HCEC 1CT (cell line): ENCODE results near the gene SDK2.

Experiments used
- DNase-seq: peaks from one replicate; pipeline ENCODE4 v3.0.0-alpha.2; 2017

SDK2 gene

DNA sequence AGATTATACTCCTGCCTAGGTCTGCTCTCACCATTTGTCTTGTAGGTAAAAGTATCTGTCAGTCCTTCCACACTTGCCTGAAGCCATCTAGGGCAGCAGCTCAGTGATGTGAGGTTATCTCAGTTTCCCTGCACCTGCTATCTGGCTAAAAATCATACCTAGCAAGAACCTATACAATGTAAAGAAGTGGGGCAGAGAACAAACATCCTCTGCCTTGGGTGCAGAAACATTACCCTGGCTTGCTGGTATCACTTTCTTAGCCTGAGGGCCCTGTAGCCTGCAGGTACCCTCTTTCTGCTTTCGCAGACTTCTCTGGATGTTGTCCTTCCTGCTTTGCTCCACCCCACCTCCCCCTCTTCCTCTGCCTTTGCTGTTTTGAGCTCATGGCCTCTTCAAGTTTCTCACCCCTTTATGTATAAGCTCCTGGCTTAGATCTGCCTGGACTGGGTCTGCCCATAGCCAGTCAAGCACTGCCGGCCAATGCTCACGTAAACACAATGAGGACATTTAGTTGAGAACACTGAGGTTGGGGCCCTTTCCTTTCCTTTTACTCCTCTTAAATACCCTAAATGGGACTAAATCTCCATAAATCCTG lies 8.7 kb upstream of the SDK2 start:
- DNase-seq: no peak

DNA sequence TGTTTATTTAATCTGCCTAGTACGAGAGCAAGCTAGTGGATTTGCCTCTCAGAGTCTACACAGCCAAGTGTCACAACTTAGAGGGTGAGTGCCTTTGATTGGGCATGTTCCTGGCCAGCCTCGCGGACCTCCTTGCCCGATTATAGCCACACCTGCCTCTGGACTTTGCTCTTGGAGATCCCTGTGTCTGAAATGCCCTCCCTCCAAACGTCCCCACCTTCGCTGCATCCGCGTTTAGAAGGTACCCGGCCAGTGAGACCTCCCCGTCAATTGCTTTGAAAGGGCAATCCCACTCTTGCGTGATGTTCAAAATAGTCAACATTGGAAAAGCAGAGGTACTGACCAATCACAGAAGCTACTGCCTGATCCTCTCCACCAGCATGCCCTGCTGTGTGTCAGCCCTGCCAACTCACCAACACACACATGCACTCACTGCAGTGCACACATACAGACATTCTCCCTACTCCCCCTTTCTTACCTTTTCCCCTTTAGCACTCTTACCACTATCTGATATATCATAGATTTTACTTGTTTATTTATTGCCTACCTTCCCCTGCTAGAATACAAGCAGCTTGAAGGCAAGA lies 6.5 kb upstream of the SDK2 start:
- no peak for DNase-seq

DNA sequence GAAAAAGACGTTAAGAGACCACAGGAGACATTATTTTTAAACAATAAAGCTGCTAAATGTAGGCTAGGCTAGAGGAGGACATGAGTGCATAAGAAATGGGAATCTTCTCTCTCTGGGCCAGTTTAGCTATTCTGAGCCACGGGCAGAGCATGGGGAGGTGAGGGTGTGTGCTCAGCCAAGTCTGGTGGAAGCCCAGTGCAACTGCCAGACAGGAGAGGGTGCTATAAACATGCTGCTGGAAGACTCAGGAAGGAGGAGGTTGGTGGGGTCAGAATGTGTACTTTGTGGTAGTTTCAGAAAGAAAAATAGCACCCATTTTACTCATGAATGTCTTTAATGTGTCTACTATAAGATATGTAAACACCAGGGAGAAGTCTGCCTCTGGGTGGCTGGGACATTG lies 5.9 kb upstream of the SDK2 start:
- DNase-seq: no peak

DNA sequence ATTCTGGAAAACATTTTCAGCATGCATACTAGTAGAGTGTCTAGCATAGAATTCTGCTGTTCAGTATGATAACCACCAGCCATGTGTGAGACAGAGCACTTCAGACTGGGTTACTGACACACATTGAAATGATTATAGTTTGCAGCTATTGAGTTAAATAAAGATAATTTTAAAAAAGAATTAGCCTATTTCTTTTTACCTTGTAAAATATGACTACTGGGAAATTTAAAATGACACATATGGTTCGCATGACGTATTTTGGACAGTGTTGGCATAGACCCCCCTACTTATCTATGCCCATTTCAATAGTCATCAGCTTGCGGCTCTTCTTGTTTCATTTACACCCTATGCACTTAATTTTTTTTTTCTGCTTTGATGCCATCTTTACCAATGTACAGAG lies 4.7 kb upstream of the SDK2 start:
- DNase-seq: no peak

DNA sequence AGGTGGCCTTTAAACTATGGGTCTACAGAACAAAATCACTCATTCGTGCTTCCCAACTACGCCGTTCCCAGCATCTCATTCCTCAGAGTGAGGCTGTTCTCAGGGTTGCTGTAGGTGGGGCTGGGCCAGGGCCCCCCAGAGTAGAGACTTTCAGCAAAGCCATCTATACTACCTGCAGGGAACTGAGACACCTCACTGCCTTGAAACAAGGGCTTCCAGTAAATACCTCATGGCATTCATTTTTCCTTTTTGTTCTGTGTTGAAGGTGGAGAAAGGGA lies 4.2 kb upstream of the SDK2 start:
- DNase-seq: no peak

DNA sequence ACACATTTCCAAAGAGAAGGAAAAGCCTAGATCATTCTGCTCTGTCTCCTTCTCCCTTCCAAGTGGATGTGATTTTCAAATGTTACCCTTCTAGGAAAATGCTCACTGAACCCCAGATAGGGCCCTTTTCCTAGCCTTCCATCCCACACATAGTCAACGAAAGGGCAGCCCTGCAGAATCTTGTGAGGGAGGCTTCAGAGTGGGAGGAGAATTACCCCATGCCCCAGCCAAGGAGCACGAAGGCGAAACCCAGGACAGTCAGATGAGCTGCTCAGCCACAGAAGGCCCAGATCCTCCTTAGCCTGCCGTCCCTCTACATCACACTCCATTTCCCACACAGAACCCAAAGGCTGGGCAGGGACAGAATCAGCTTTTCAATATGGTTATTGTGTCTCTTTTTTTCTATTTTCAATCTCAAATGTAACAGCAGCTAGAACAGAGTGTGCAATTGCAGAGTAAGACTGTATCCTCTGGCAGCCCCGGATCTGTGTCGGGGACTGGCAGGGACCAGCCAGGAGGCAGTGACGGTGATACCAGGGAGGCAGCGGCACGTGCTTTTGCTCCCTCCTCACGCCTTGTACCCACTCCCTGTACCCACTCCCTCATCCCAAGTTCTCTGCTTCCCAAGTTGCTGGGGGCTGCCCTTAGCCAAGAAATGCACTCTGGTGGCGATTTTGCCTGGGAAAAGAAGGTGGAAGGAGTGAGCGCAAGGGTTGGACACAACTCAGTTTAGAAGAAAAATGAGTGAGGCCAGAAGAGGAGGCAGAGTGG lies 3.7 kb upstream of the SDK2 start:
- no peak for DNase-seq

DNA sequence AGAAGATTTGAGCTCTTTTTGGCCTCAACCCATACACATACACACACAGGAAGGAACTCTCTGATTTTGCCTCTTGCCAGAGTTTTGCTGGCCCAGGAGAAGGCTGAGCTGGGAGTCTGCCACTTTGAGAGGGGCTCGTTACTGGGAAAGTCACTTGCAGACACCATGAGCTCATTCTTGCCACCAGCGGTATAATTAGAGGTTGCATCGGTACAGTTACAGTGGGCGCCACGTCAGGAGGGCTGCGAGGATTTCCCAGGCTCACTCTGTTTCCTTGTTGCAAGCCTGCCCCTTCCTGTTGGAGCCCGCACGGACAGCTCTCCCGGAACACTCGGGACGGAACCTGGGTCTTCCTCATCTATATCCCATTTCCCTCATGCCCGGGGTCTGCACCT lies 3.1 kb upstream of the SDK2 start:
- DNase-seq: no peak

DNA sequence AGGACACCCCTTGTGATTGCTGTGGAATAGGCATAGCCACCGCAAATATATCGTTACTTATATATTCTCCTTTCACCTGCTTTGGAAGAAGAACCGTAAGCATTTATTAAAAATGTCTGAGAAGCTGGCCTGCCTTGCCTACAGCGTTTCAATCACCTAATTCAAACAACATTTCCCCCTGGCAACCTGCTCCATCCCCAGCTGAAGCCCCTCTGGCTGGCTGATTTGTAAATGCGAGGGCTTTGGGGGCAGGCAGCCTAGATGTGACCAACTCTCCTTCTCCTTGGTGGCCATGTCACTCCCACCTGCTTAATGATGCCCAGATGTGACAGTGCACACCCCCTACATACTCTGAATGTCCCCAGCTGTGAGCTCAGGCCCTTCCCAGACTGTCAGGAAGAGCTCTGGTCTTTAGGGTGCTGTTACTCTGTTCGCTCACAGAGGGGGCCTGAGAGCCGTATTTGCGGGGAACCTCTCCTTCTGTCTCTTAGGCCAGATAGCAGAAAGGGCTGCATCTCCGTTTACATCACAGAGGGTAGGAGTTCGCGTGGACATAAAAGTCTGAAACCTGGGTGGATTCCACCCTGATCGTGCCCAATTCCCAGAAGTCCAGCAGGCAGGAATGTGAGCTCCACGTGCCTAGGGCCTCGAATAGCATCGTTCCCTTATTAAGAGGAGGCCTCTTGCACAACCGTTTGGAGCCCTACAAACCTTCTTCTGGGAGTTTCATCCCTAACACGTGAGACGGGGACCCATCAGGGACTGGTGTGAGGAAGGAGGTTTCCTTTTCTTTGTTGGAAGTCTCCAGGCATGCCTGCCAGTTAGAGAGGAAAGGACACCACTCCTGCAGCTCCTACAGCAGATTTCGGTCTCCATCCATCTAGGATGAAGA lies 2.4 kb upstream of the SDK2 start:
- no peak for DNase-seq

DNA sequence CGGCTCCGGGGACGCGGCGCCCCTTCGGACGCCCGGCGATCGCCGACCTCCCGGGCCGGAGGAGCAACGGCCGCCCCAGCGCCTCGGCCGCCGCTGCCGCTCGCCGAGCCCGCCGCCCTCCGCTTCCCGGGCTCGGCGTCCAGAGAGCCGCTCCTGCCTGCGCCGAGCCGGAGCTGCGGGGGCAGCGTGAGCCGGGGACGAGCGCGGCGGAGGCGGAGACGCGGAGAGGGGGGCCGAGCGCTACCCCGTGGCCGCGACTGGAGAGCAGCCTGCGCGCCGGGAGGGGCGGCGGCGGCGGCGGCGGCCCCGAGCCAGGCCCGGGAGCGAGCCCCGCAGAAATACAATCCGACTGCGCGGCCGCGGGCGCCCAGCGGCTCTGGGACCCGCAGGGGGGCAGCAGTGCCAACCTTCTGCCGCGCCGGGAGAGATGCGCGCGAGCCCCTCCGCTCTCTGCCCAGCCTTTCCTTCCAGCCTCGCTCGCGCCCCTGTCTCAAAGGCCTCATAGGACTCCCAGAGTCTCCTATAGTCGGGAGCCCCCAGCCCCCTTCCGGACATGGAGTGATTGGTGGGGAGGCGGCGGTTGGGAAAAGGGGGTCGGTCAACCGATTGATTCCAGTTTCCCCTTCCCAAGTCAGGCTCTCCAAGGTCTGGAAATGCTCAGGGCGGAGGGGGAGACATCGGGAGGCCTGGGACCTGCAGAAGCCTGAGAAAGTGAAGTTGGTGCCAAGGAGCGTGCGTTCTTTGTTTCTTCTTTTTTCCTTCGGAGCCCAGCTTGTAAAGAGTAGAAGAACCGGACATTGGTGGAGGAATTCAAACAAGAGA lies 1.0 kb upstream of the SDK2 start:
- no peak for DNase-seq

DNA sequence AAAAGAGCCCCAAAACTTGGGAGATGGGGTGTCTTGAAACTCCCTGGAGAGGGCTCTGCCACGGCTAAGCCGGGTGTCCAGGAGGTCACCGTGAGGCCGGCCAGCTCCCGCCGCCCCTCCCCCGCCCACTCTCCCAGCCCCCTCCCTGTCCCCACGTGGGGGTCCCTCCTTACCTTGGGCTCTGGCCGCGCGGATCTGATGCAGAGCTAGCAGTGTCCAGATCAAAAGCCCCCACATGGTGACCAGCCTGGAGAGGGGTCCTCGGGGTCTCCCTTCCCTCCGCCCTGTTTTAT lies 447 bp downstream of the SDK2 start:
- no peak for DNase-seq

DNA sequence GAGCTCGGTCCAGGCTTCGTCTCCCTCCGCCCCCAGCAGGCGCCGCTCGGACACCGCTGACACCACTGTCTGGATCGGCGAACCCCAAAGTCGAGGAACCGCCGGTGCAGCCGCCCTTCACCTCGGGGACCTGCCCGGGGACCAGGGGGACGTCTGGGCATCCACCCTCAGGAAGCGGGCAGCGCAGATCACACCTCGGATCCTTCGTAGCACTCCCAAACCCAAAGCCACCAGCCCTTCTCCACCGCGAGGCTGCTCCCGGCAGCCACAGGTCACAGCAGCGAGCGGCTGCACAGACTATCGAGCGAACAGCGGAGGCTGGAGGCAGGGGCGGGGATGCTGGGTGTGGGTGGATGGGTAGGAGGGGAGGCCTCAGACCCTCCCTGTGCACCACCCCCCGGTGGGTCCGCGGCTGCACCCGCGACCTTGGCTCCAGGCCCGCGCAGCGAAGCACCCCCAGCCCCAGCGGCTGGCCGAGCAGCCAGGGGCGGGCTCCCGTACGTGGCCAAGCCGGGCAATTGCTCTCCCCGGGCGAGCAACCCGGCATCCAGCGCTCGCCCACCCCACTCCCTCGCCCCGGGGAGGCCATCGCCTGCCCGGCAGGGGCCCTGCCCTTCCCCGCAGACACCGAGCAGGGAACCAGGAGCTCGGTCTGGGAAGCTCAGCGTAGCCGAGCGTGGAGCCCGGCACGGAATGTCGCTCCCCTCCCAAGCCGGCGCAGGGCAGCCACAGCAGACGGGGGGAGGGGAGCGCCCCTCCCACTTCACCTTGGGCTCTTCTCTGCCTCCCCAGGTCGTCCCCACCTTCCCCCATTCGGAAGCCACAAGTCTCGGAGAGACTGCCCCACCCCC lies 1.0 kb downstream of the SDK2 start:
- DNase-seq: no peak

DNA sequence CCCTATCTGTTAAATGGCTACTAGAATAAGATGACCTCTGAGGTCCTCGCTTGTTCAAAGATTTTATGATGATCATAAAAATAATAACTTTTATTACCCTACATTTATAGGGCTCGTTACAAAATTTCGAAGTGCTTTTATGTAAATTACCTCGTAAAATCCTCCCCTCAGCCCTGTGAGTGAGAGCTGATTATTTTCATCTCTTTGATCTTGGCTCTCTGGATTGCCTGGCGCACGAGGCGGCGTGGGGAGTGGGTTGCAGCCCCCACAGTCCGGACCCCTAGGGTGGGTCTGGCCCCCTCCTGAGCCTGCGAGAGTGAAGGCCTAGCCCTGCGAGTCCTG lies 1.6 kb downstream of the SDK2 start:
- DNase-seq: no peak

DNA sequence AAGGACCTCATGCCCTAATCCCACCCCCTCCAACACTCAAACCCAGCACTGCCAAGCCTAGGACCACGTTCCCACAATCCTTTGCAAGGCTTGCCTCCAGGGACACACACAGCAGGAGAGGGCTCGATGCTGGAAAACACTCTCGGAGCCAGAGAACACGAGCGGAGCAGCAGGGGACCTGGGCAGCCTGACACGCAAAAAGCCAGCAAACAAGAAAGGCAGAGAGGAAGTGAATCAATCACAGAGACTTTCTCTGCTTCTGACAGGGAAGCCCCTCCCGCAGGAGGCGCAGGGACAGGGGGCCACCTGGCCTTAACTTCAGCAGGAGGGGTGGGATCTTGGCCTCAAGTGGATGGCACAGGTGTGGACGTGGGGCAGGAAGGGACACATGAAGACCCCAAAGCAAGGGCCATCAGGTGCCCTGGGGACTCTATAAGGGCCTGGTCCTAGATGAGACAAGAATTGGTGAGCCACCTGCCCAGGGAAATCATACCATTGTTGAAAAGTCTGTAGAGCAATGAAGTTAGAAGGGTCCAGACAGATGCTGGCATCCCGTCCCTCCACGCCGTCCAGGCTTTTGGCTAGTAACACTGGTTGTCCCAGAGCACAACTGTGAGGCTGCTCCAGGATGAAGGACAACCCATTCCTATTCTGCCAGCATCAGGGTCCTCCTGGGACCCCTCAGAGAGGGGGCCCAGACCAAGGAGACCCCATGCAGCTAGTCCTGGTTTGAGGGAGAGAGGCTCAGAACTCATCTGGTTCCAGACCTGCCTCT lies 2.2 kb downstream of the SDK2 start:
- no peak for DNase-seq

DNA sequence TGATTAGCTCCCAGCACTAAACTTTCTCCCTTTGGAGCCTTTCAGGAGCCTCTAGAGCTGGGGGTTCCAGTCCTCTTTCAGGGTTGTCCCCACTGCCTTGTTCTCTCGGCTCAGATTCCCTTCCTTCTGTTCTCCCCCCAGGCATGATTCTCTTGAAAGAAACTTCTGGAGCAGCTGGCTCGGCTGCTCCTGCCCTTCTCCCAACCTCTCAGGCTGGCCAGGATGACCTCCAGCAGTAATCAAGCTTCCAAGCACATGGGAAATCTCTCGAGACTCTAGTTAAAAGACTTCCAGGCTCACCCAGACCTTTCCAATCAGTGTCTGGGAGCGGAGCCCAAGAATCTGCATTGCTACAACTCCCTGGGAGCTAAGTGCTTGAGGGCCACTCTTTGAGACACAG lies 3.6 kb downstream of the SDK2 start:
- DNase-seq: no peak

DNA sequence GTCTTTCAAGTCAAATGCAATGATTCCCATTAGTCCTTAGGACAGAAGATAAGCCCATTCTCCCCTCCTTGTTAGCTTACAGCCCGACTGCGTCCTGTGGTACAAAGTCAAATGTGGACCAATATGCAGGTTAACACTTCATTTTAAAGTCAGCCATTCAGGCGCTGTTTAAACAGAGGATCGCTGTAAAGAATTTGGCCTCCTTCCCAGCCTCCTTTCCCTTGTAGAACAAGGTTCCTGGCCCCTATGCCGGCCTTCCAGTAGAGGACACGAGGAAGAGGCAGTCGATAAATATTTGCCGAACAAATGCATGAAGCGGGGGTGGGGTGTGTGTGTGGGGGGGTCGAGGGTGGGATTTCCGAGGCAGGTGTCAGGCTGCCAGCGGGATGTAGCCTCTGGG lies 4.3 kb downstream of the SDK2 start:
- no peak for DNase-seq

DNA sequence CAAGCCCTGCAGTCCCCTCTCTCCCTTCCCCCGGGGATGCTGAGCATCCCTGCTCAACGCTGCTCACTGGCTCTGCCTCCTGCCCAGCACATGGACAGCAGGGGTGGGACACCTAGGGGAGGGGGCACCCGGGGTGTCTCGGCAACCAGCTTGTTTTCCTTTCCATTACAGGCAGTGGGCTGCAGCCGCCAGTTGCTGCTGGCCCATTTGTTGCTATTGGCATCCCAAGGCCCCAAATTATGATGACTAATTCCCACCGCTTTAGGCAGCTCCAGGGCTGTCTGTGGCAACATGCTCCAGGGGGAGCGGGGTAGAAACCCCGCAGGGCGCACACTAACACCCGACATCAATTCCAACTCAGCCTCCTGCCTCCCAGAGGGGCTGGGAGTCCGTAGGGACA lies 4.9 kb downstream of the SDK2 start:
- DNase-seq: no peak

DNA sequence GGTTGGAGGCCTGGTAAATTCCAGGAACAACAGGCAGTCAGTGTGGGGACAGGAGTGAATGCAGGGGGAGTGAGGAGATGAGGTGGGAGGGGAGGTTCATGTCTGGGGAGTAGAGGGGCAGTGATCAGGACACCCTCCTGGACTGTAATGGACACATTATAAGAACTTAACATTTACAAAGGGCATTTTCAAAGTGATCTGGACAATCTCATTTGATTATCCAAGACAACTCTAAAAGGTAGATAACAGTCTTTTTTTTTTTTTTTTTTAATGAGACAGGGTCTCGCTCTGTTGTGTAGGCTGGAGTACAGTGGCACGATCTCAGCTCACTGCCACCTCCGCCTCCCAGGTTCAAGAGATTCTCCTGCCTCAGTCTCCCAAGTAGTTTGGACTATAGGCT lies 5.7 kb downstream of the SDK2 start:
- no peak for DNase-seq

DNA sequence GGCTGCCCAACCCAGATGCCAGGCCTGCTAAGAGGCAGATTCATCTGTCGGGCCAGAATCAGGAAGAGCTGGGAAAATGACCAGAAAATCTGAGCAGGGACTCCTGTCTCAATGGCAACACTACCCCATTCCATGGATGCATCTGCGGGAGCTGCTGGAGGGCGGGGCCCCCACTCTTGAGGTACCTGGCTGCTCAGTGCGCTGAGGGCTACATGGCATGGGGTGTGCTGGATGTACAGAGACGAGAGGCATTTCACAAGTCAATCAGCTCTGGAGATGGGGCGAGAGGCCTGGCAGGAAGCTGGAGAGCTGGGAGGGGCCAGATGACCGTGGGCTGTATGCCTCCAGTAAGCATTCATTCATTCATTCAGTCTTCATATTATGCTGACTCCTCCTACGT lies 6.4 kb downstream of the SDK2 start:
- no peak for DNase-seq

DNA sequence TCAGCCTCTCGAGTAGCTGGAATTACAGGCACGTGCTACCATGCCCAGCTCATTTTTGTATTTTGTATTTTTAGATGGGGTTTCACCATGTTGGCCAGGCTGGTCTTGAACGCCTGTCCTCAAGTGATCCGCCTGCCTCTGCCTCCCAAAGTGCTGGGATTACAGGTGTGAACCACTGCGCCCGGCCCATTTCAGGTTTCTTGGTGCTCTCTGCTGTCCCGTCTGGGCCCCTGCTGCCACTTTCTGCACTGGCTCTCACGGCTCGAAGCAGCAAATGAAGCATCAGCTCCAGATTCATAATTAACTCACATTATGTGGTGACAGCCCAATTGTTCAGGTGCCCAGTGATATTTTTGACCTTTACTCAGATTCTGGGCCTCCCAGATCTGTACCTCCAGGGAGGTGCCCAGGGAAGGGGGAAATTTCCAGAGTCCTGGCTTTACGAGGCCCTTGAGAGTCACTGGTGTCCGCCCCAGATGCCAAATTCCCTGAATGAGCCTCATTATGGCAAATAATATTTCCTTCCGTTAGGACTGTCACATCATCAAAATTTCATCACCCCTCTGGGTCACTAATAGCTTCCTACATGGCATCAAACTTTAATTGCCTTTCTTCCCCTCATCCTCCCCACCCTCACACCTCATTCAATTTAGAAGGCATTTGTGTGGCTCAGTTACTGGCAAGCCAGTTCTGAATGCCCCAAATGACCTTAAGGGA lies 9.0 kb downstream of the SDK2 start:
- no peak for DNase-seq

DNA sequence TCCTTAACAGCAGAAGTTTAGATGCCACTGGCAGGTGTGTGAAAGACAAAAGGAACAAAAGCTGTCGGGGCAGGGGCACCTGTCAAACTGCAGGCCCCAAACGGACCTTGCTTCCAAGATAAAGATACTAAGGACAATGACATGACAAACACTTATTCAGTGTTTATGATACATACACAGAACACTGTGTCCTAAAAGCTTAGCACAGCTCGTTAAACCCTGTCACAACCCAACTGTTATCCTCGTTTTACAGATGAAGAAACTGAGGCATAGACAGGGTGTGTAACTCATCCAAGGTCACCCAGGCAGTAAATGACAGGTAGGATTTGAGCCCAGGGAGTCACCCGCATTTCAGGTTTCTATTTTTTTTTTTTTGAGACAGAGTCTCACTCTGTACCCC lies 9.6 kb downstream of the SDK2 start:
- no peak for DNase-seq

DNA sequence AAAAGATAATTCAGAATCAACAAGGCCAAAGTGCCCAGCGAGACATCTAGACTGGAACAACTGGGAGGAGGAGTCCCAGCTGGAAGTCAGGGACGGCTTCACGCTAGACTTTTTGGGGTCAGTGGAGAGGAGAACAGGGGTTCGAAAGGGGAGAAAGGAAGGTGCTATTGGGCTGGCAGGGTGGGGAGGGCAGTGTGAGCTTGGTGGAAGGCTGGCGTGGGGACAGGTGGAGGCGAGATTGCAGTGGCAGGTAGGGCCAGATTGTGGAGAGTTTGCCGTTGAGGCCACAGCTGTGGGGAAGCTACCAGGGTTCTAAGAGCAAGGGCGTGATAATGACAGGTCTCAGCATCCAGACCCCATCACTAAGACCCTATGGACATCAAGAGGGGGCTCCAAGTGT lies 10.5 kb downstream of the SDK2 start:
- no peak for DNase-seq
